Fibroblast of villous mesenchyme (primary cell): ENCODE data around the gene MASP1. TPM values are rescaled to one million over a fixed set of nuclear protein-coding genes. Genes with fewer than 3 reads are reported as not detected.

ENCODE experiments used
- DNase-seq: peaks from one replicate; pipeline ENCODE4 v3.0.0-alpha.2; 2010; ENCODE audit warnings: low read depth
- H3K4me3 ChIP-seq: 2 replicates; pipeline ENCODE4 v1.5.1; 2011; ENCODE audit warnings: low read depth, mild to moderate bottlenecking, low read length
- total RNA-seq: library from RNA; depleted of rRNA; stranded (reverse); fragments of >200 nt; gene quantifications from 2 replicates; pipeline ENCODE4 v1.2.3, GENCODE V29; 2012
- TF ChIP-seq, protein P1 (sequence below): IDR thresholded peaks from 2 replicates; pipeline ENCODE4 v1.5.1; 2012; ENCODE audit warnings: low read depth, mild to moderate bottlenecking, low read length; ENCODE audit not compliant: insufficient read depth

MASP1 gene
- total RNA-seq, 1 donor, result 209 TPM

DNA sequence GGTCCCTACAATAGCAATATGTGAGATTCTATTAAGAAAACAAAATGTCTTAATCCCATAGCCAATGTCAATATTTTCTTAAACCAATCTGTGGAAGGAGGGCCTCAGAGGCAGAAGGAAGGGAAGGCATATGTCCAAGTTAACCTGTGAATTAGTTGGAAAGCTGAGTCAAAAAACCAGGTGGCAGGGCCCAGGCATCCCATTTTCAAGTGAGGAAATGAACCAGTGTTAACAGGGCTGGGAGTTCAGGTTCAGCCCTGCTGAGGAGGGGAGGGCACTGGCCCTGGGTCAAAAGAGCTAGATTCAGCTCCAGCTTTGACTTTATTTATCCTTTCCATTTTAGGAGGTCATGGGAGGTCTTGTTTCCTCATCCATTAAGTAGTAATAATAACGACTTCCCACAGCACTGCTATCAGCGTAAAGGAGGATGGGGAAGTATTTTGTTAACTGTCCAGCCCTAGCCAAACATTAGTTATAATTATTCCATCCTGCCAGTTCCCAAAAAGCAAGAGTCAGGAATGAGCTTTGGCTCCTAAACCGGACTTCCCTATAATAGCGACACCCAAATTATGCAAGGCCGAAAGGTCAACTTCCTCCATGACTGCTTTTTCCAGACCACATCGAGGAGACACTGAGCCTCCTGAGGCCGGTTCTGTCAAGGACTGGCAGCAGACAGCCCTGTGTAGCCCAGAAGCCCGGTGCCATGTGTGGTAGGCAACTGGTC, 3.2 kb downstream of the MASP1 start:
- TF ChIP-seq, protein P1, sequence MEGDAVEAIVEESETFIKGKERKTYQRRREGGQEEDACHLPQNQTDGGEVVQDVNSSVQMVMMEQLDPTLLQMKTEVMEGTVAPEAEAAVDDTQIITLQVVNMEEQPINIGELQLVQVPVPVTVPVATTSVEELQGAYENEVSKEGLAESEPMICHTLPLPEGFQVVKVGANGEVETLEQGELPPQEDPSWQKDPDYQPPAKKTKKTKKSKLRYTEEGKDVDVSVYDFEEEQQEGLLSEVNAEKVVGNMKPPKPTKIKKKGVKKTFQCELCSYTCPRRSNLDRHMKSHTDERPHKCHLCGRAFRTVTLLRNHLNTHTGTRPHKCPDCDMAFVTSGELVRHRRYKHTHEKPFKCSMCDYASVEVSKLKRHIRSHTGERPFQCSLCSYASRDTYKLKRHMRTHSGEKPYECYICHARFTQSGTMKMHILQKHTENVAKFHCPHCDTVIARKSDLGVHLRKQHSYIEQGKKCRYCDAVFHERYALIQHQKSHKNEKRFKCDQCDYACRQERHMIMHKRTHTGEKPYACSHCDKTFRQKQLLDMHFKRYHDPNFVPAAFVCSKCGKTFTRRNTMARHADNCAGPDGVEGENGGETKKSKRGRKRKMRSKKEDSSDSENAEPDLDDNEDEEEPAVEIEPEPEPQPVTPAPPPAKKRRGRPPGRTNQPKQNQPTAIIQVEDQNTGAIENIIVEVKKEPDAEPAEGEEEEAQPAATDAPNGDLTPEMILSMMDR, result no peak
- peak overlapping the region; percentile 74 for H3K4me3 ChIP-seq
- DNase-seq, result no peak

DNA sequence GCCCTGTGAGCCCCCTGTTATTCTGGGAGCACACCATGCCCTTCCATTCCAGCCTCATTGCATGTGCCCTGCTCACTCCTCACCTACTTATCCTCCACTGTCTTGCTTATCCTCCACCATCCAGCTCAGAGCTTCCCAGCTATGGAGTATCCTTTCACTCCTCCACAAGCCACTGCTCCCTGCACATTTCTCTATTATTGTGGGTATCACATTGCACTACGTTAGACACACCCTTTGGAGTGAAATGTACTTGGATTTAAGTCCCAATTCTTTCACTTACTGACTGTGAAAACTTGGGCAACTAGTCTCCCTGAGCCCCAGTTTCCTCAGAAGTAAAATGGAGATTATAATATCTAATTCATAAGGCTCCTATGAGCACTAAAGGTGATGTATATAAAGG, 4.3 kb downstream of the MASP1 start:
- peak overlapping the region; percentile 4 for H3K4me3 ChIP-seq
- TF ChIP-seq, protein P1, result no peak
- peak; percentile 52 for DNase-seq

DNA sequence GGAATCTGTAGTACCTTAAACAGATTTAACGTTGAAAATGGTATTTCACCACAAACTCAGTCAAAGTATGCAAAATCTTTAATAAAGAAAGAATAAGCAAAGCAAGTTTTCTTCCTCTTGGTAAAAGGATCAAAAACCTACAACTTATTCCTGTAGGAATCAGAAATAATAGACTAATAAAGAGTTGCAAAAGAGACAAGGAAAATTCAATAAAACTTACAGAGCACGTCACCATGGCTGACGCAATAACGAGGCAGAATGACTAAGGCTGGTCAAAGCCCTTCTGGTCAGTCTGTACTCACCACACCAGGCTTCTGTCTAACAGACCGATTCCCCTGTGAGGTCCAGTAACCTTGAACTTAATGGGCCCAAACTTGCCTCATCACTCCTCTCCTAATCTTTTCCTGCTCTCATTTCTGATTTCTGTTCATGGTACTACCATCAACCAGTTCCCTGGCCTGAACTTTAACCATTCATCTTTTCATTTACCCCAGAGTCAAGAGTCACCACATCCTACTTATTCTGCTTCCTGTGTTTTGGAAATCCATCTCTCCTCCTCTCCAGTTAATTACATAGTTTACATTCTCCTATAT, 5.0 kb downstream of the MASP1 start:
- TF ChIP-seq, protein P1, result no peak
- DNase-seq, result peak; percentile 99
- H3K4me3 ChIP-seq, result no peak overlapping the region

DNA sequence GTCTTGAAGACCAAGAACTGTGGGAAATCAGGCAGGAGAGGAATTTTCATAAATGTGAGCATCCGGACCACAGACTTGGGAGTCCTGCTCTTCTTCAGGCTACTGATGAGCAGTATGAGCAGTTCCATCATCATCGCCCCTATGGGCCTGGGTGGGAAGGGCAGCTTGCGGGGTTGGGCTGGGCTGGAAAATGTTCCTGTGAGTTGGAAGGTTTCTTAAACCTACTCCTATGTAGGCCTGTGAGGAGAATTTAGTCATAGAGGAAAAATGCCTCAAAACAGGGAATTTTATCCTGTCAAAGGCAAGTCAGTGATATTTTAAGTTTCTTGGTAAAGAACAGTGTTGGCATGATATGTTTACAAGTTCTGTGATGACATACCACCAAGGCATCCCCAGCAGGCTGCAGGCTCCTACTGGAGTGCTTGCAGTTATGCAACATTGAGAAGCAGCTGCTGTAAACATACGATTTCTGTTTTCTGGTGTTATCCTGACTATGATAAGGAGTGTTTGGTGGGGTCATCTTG, 10.3 kb downstream of the MASP1 start:
- DNase-seq, result peak; percentile 99
- TF ChIP-seq, protein P1, result peak; percentile 40
- no peak overlapping the region for H3K4me3 ChIP-seq

DNA sequence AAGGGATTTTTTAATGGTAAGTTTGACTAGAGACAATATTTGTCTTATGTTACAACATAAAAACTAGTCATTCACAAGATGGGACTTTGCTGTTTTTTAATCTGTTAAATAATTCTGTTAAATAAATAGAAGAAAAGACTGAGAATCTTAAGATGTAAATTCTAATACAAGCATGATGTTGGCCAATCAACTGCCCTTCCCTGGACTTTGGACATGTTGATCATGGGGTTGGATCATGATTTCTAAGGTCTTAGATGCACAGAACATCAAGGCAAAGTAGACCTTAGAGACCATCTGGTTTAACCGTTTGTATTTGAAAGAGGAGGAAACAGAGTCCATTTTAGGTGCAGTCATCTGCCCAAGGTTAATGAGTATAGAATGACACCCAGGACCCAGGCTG, 10.9 kb downstream of the MASP1 start:
- H3K4me3 ChIP-seq, result no peak overlapping the region
- TF ChIP-seq, protein P1, result no peak
- no peak for DNase-seq

DNA sequence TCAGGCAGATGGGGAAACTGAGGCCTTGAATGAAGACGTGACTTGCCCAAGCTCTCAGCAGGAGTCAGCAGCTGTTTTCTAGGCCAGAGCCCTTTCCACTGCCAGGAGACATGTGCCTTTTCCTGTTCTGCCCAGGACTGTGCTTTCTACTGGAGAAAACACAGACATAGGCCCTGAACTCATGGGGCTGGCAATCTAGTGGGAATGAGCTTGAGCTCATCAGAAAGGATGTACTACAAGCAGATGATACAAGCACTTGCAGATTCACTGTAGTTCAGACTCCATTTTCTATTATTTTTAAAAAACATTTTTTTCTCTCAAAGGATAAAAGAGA, 14.4 kb downstream of the MASP1 start:
- DNase-seq, result no peak

More for the DNA sequence above, 14.4 kb downstream of the MASP1 start:
- no peak overlapping the region for H3K4me3 ChIP-seq
- TF ChIP-seq, protein P1, result no peak
